ENCODE data around the gene S1PR3. TPM values are rescaled to one million over a fixed set of nuclear protein-coding genes. Genes with fewer than 3 reads are reported as not detected.

S1PR3 gene
- total RNA-seq, 1 experiment from 2014 or later: 23.3 TPM

GRCh38 chr9:88968799-88969198 is 22.5 kb upstream of the S1PR3 start:
- intact Hi-C loops (cut with micrococcal nuclease; ENCODE audit: unreplicated experiment): no loop called here
- no peak overlapping the region for H3K27ac ChIP-seq
- no peaks in the 10 kb centered on the region for H3K36me3 ChIP-seq (ENCODE audit: low read depth)
- no peaks in the 10 kb centered on the region for H3K27me3 ChIP-seq (ENCODE audit: insufficient read depth, low read depth)
- no peaks in the 10 kb centered on the region for H3K79me2 ChIP-seq (ENCODE audit: low read depth)
- ChIA-PET CTCF (no interaction called here), POLR2A (ENCODE audit: unreplicated experiment) (no interaction called here)
- peaks cover 6% of the 10 kb centered on the region; the same call in 1 of the 2 replicates for H3F3A ChIP-seq (ENCODE audit: insufficient read depth, low read depth)
- no peak overlapping the region for H3K4me2 ChIP-seq
- BruUV-seq (replicated peaks): no TSS peak
- peaks cover 8% of the 10 kb centered on the region; the same call in 1 of the 2 replicates for H3K4me1 ChIP-seq (replicated peaks; ENCODE audit: insufficient read depth)
- DNase-seq: no peak
- H2AFZ ChIP-seq: no peak overlapping the region
- H4K20me1 ChIP-seq (ENCODE audit: insufficient read depth): no peaks in the 10 kb centered on the region
- TF ChIP-seq CTCF (conservative IDR thresholded peaks at IDR 0.05) (no peak), EZH2 (IDR thresholded peaks at IDR 0.05; ENCODE audit: low read depth) (no peak)
- no peaks in the 10 kb centered on the region for H3K9me2 ChIP-seq (ENCODE audit: insufficient read depth)
- no peak overlapping the region for H3K4me3 ChIP-seq
- no peaks in the 10 kb centered on the region for H3K9me3 ChIP-seq (ENCODE audit: insufficient read depth, low read depth)

- no peak overlapping the region for H3K4me2 ChIP-seq
- TF ChIP-seq CTCF (conservative IDR thresholded peaks at IDR 0.05) (no peak), EZH2 (IDR thresholded peaks at IDR 0.05; ENCODE audit: low read depth) (no peak)
- H2AFZ ChIP-seq: no peak overlapping the region
- no peak overlapping the region for H3K27ac ChIP-seq
- H3K9me2 ChIP-seq (ENCODE audit: insufficient read depth): no peaks in the 10 kb centered on the region
- peaks cover 6% of the 10 kb centered on the region; the same call in 1 of the 2 replicates for H3F3A ChIP-seq (ENCODE audit: insufficient read depth, low read depth)
- no TSS peak for BruUV-seq (replicated peaks)
- H3K9me3 ChIP-seq (ENCODE audit: insufficient read depth, low read depth): no peaks in the 10 kb centered on the region
- peaks cover 8% of the 10 kb centered on the region; the same call in 1 of the 2 replicates for H3K4me1 ChIP-seq (replicated peaks; ENCODE audit: insufficient read depth)
- no peaks in the 10 kb centered on the region for H3K79me2 ChIP-seq (ENCODE audit: low read depth)
- no peaks in the 10 kb centered on the region for H3K36me3 ChIP-seq (ENCODE audit: low read depth)
- ChIA-PET POLR2A (ENCODE audit: unreplicated experiment) (no interaction called here), CTCF (interaction anchor here (0.6 kb wide), 1 partner anchor 1057 kb away, joined by 7 read pairs; no protein-coding TSS in a partner anchor)
- H3K27me3 ChIP-seq (ENCODE audit: insufficient read depth, low read depth): no peaks in the 10 kb centered on the region
- no peak overlapping the region for H3K4me3 ChIP-seq
- intact Hi-C loops (cut with micrococcal nuclease; ENCODE audit: unreplicated experiment): no loop called here
- H4K20me1 ChIP-seq (ENCODE audit: insufficient read depth): no peaks in the 10 kb centered on the region
- no peak for DNase-seq
Measured at GRCh38 chr9:88969646-88970373, 21.5 kb upstream of the S1PR3 start.

- no peaks in the 10 kb centered on the region for H3K79me2 ChIP-seq (ENCODE audit: low read depth)
- no peaks in the 10 kb centered on the region for H3K27me3 ChIP-seq (ENCODE audit: insufficient read depth, low read depth)
- ChIA-PET CTCF (interaction anchor here (0.6 kb wide), 1 partner anchor 194 kb away, joined by 3 read pairs; no protein-coding TSS in a partner anchor), POLR2A (ENCODE audit: unreplicated experiment) (no interaction called here)
- no peak overlapping the region for H3K27ac ChIP-seq
- no peak for TF ChIP-seq EZH2 (IDR thresholded peaks at IDR 0.05; ENCODE audit: low read depth)
- H3K4me3 ChIP-seq: no peak overlapping the region
- no peak for DNase-seq
- peaks cover 6% of the 10 kb centered on the region; the same call in 1 of the 2 replicates for H3F3A ChIP-seq (ENCODE audit: insufficient read depth, low read depth)
- no peaks in the 10 kb centered on the region for H3K9me2 ChIP-seq (ENCODE audit: insufficient read depth)
- no peaks in the 10 kb centered on the region for H4K20me1 ChIP-seq (ENCODE audit: insufficient read depth)
- H3K9me3 ChIP-seq (ENCODE audit: insufficient read depth, low read depth): no peaks in the 10 kb centered on the region
- intact Hi-C loops (cut with micrococcal nuclease; ENCODE audit: unreplicated experiment): no loop called here
- BruUV-seq (replicated peaks): no TSS peak
- H3K4me2 ChIP-seq: no peak overlapping the region
- no peak overlapping the region for H2AFZ ChIP-seq
- peaks cover 8% of the 10 kb centered on the region; the same call in 1 of the 2 replicates for H3K4me1 ChIP-seq (replicated peaks; ENCODE audit: insufficient read depth)
- H3K36me3 ChIP-seq (ENCODE audit: low read depth): no peaks in the 10 kb centered on the region
Measured at GRCh38 chr9:88971131-88971960, 19.9 kb upstream of the S1PR3 start.

Data from PC-9 (cell line).